Chondrocyte (in vitro differentiated cells): ENCODE results near the gene MLXIP. TPM values are rescaled to one million over a fixed set of nuclear protein-coding genes. Genes with fewer than 3 reads are reported as not detected.

Experiments used
- DNase-seq: peaks from one replicate; pipeline ENCODE4 v3.0.0; 2021; ENCODE audit warnings: mixed read lengths, low spot score
- H3K27ac Mint-ChIP-seq: one replicate; pipeline ENCODE4 v1.8.0; 2021; ENCODE audit warnings: mild to moderate bottlenecking, moderate library complexity, mixed read lengths; ENCODE audit not compliant: unreplicated experiment
- H3K27me3 Mint-ChIP-seq: 2 replicates; pipeline ENCODE4 v1.8.0; 2021; ENCODE audit warnings: low read depth, mixed read lengths
- H3K36me3 Mint-ChIP-seq: 2 replicates; pipeline ENCODE4 v1.8.0; 2021; ENCODE audit warnings: low read depth, mixed read lengths
- H3K4me1 Mint-ChIP-seq: 2 replicates; pipeline ENCODE4 v1.8.0; 2021; ENCODE audit warnings: low read depth, mild to moderate bottlenecking, mixed read lengths
- H3K4me3 Mint-ChIP-seq: one replicate; pipeline ENCODE4 v1.8.0; 2021; ENCODE audit warnings: mild to moderate bottlenecking, moderate library complexity, mixed read lengths; ENCODE audit not compliant: unreplicated experiment
- H3K9me3 Mint-ChIP-seq: 2 replicates; pipeline ENCODE4 v1.8.0; 2021; ENCODE audit warnings: low read depth, mixed read lengths
- CTCF ChIP-seq: fragments of 200-600 bp; sonication (generic); IDR thresholded peaks from 2 replicates; pipeline ENCODE4 v1.5.0; 2021; ENCODE audit warnings: antibody characterized with exemption, mild to moderate bottlenecking, moderate library complexity
- total RNA-seq: library from RNA; stranded (reverse); gene quantifications from 3 replicates; pipeline ENCODE4 v1.2.1, GENCODE V29; 2021

The MLXIP gene
- total RNA-seq, 1 donor from 2014 or later = 61.7 TPM

- no peak overlapping the region for H3K4me3 Mint-ChIP-seq
Measured at GRCh38 chr12:122185079-122185478, 106.5 kb downstream of the MLXIP start.

GRCh38 chr12:122185494-122186082 is 107.0 kb downstream of the MLXIP start:
- Mint-ChIP-seq H3K27me3 (no peaks in the 10 kb centered on the region), H3K9me3 (no peaks in the 10 kb centered on the region), H3K27ac (no peak overlapping the region), H3K4me1 (peaks cover 5% of the 10 kb centered on the region), H3K36me3 (no peaks in the 10 kb centered on the region), H3K4me3 (no peak overlapping the region)
- no peak for TF ChIP-seq CTCF
- DNase-seq = no peak

More at GRCh38 chr12:122185079-122185478, 106.5 kb downstream of the MLXIP start:
- no peak for DNase-seq
- Mint-ChIP-seq H3K9me3 (no peaks in the 10 kb centered on the region), H3K27me3 (no peaks in the 10 kb centered on the region), H3K4me1 (peaks cover 7% of the 10 kb centered on the region), H3K27ac (no peak overlapping the region), H3K36me3 (no peaks in the 10 kb centered on the region)
- TF ChIP-seq CTCF = no peak

GRCh38 chr12:122187466-122187865 is 108.9 kb downstream of the MLXIP start:
- TF ChIP-seq CTCF = no peak
- Mint-ChIP-seq H3K27me3 (peaks cover 1% of the 10 kb centered on the region), H3K4me1 (peaks cover 3% of the 10 kb centered on the region), H3K36me3 (no peaks in the 10 kb centered on the region), H3K4me3 (no peak overlapping the region), H3K9me3 (no peaks in the 10 kb centered on the region), H3K27ac (no peak overlapping the region)
- no peak for DNase-seq

- H3K4me3 Mint-ChIP-seq = no peak overlapping the region
- no peak for TF ChIP-seq CTCF
- peaks cover 3% of the 10 kb centered on the region for H3K27me3 Mint-ChIP-seq
- no peaks in the 10 kb centered on the region for H3K4me1 Mint-ChIP-seq
- H3K9me3 Mint-ChIP-seq = peaks cover 3% of the 10 kb centered on the region
- peaks cover 2% of the 10 kb centered on the region for H3K36me3 Mint-ChIP-seq
- H3K27ac Mint-ChIP-seq = no peak overlapping the region
- no peak for DNase-seq
Measured at GRCh38 chr12:122189626-122190475, 111.3 kb downstream of the MLXIP start.

- H3K27ac Mint-ChIP-seq = no peak overlapping the region
- peaks cover 7% of the 10 kb centered on the region for H3K36me3 Mint-ChIP-seq
- peak; percentile 83 for TF ChIP-seq CTCF
- no peak for DNase-seq
- no peaks in the 10 kb centered on the region for H3K4me1 Mint-ChIP-seq
- no peak overlapping the region for H3K4me3 Mint-ChIP-seq
- H3K9me3 Mint-ChIP-seq = peaks cover 13% of the 10 kb centered on the region
- peaks cover 3% of the 10 kb centered on the region for H3K27me3 Mint-ChIP-seq
Measured at GRCh38 chr12:122190842-122191668, 112.5 kb downstream of the MLXIP start.
